Neuronal stem cell (in vitro differentiated cells): ENCODE measurements around the gene ETV6.
A peak's percentile ranks its signal among the peaks of the same experiment; 100 is the strongest.
"Not testable (repeated sequence)": the region's sequence is repeated elsewhere in the genome, so short reads cannot be mapped to it uniquely, and the experiment has no call there.

Experiments used
- DNase-seq: peaks from one replicate; pipeline ENCODE4 v3.0.0-alpha.2; 2013; ENCODE audit warnings: low spot score
- H2AFZ ChIP-seq: one replicate; pipeline ENCODE4 v1.6.1; 2013; ENCODE audit warnings: mild to moderate bottlenecking, low read length, inconsistent platforms
- H2AK5ac ChIP-seq: 2 replicates; pipeline ENCODE4 v1.6.1; 2013; ENCODE audit warnings: low read depth, mild to moderate bottlenecking, inconsistent platforms, low read length, moderate library complexity, mixed read lengths
- H2BK120ac ChIP-seq: 2 replicates; pipeline ENCODE4 v1.6.1; 2013; ENCODE audit warnings: low read depth, mild to moderate bottlenecking, inconsistent platforms, low read length, moderate library complexity, mixed read lengths
- H2BK12ac ChIP-seq: one replicate; pipeline ENCODE4 v1.6.1; 2013; ENCODE audit warnings: low read length, inconsistent platforms
- H2BK15ac ChIP-seq: 2 replicates; pipeline ENCODE4 v1.6.1; 2013; ENCODE audit warnings: mild to moderate bottlenecking, low read length, inconsistent platforms, mixed read lengths
- H2BK5ac ChIP-seq: one replicate; pipeline ENCODE4 v1.6.1; 2013; ENCODE audit warnings: inconsistent platforms, mild to moderate bottlenecking, low read length, moderate library complexity
- H3K14ac ChIP-seq: one replicate; pipeline ENCODE4 v1.6.1; 2013; ENCODE audit warnings: low read length, inconsistent platforms
- H3K18ac ChIP-seq: 2 replicates; pipeline ENCODE4 v1.6.1; 2013; ENCODE audit warnings: low read length, inconsistent platforms
- H3K23ac ChIP-seq: 2 replicates; pipeline ENCODE4 v1.6.1; 2013; ENCODE audit warnings: low read depth, mild to moderate bottlenecking, mixed read lengths, low read length, inconsistent platforms; ENCODE audit not compliant: poor library complexity
- H3K27ac ChIP-seq: replicated peaks from 3 replicates; pipeline ENCODE4 v1.5.1; 2013; ENCODE audit warnings: low read length, inconsistent platforms
- H3K27me3 ChIP-seq, 3 experiments: 2 replicates each; pipeline ENCODE4 v1.6.1; 2013; ENCODE audit warnings: low read length in 3 of 3, mild to moderate bottlenecking in 2 of 3, inconsistent platforms in 1 of 3, low read depth in 1 of 3, mixed read lengths in 1 of 3, moderate library complexity in 1 of 3; ENCODE audit not compliant: control insufficient read depth in 3 of 3, insufficient read depth in 3 of 3
- H3K36me3 ChIP-seq, 2 donors: replicated peaks in 1 of 2; 2 replicates each; pipeline ENCODE4 v1.6.1; 2013; ENCODE audit warnings: low read length in 2 of 2; ENCODE audit not compliant: control insufficient read depth in 2 of 2, insufficient read depth in 2 of 2
- H3K4ac ChIP-seq: 2 replicates; pipeline ENCODE4 v1.6.1; 2013; ENCODE audit warnings: inconsistent platforms, mild to moderate bottlenecking, low read length, moderate library complexity
- H3K4me1 ChIP-seq, 2 donors: 1 replicate in 1 of 2; 2 replicates in 1 of 2; pipeline ENCODE4 v1.6.1; 2013; ENCODE audit warnings: low read length in 2 of 2, low read depth in 1 of 2; ENCODE audit not compliant: control insufficient read depth in 2 of 2, insufficient read depth in 1 of 2
- H3K4me2 ChIP-seq: one replicate; pipeline ENCODE4 v1.6.1; 2013; ENCODE audit warnings: mild to moderate bottlenecking, low read length, inconsistent platforms; ENCODE audit not compliant: insufficient read depth, poor library complexity, severe bottlenecking
- H3K4me3 ChIP-seq, 2 donors: 2 replicates each; pipeline ENCODE4 v1.5.1; 2013; ENCODE audit warnings: low read length in 2 of 2, mild to moderate bottlenecking in 2 of 2, inconsistent platforms in 1 of 2, moderate library complexity in 1 of 2
- H3K79me1 ChIP-seq: one replicate; pipeline ENCODE4 v1.6.1; 2013; ENCODE audit warnings: low read depth, mild to moderate bottlenecking, inconsistent platforms, low read length, moderate library complexity
- H3K9ac ChIP-seq: one replicate; pipeline ENCODE4 v1.6.1; 2013; ENCODE audit warnings: mild to moderate bottlenecking, low read depth, low read length, inconsistent platforms; ENCODE audit not compliant: poor library complexity
- H3K9me3 ChIP-seq, 2 donors: replicated peaks in 1 of 2; 2 replicates each; pipeline versions ENCODE3 to v1.6.1; 2013; ENCODE audit warnings: low read length in 2 of 2, mild to moderate bottlenecking in 2 of 2, inconsistent platforms in 1 of 2, low read depth in 1 of 2, mixed read lengths in 1 of 2, moderate library complexity in 1 of 2; ENCODE audit not compliant: control insufficient read depth in 2 of 2, insufficient read depth in 1 of 2
- H4K8ac ChIP-seq: one replicate; pipeline ENCODE4 v1.6.1; 2013; ENCODE audit warnings: low read depth, mild to moderate bottlenecking, inconsistent platforms, low read length, moderate library complexity
- H4K91ac ChIP-seq: one replicate; pipeline ENCODE4 v1.6.1; 2013; ENCODE audit warnings: low read length, low read depth, mild to moderate bottlenecking, inconsistent platforms; ENCODE audit not compliant: poor library complexity
- WGBS, 2 donors: extraction: QIAGEN DNeasy Blood & Tissue Kit; methylation state at CpG; one replicate each; pipeline ENCODE4 v1.1.7; 2013; ENCODE audit warnings: missing lambda C conversion rate in 2 of 2, mixed read lengths in 1 of 2; ENCODE audit not compliant: insufficient read length in 2 of 2, insufficient replicate concordance in 1 of 2; ENCODE audit errors: extremely low coverage in 2 of 2; 5-methylcytosine and 5-hydroxymethylcytosine counted together

Gene ETV6

GRCh38 chr12:11622876-11623281 lies 26.6 kb upstream of the ETV6 start:
- H3K36me3 ChIP-seq, result no peaks in the 10 kb centered on the region
- H3K23ac ChIP-seq, result no peak overlapping the region
- no peak overlapping the region for H4K91ac ChIP-seq
- WGBS, 2 donors, result no CpG with 5 or more reads among the region's 5 CpGs
- no peak overlapping the region for H4K8ac ChIP-seq
- H3K4me1 ChIP-seq, result no peaks in the 10 kb centered on the region
- peak overlapping the region; percentile 28 for H2AFZ ChIP-seq
- no peak overlapping the region for H2BK12ac ChIP-seq
- H3K27ac ChIP-seq, result no peak overlapping the region
- no peaks in the 10 kb centered on the region for H3K79me1 ChIP-seq
- H2BK5ac ChIP-seq, result no peak overlapping the region
- no peaks in the 10 kb centered on the region for H3K27me3 ChIP-seq
- no peak overlapping the region for H3K9ac ChIP-seq
- H2BK120ac ChIP-seq, result no peak overlapping the region
- H3K14ac ChIP-seq, result no peak overlapping the region
- no peak for DNase-seq
- H3K9me3 ChIP-seq, result peaks cover 0 to 5% of the 10 kb centered on the region in 2 donors
- no peak overlapping the region for H3K4me3 ChIP-seq
- no peak overlapping the region for H3K18ac ChIP-seq
- H3K4me2 ChIP-seq, result no peak overlapping the region
- H3K4ac ChIP-seq, result no peak overlapping the region
- H2BK15ac ChIP-seq, result no peak overlapping the region
- H2AK5ac ChIP-seq, result no peak overlapping the region

- Histone ChIP-seq H3K14ac (no peak overlapping the region), H3K27ac (no peak overlapping the region), H3K36me3 (no peaks in the 10 kb centered on the region), H3K4me2 (no peak overlapping the region), H3K27me3 (no peaks in the 10 kb centered on the region), H3K4ac (no peak overlapping the region), H3K23ac (no peak overlapping the region), H3K4me1 (no peaks in the 10 kb centered on the region), H2AK5ac (no peak overlapping the region), H2AFZ (peak overlapping the region; percentile 28), H3K79me1 (no peaks in the 10 kb centered on the region), H3K18ac (no peak overlapping the region), H2BK12ac (no peak overlapping the region), H2BK15ac (no peak overlapping the region), H4K8ac (no peak overlapping the region), H3K4me3 (no peak overlapping the region), H2BK120ac (no peak overlapping the region), H4K91ac (no peak overlapping the region), H3K9me3 (peaks cover 0 to 5% of the 10 kb centered on the region in 2 donors), H2BK5ac (no peak overlapping the region), H3K9ac (no peak overlapping the region)
- no CpG with 5 or more reads among the region's 4 CpGs for WGBS, 2 donors
- DNase-seq, result no peak
Measured at GRCh38 chr12:11623382-11623781, 26.1 kb upstream of the ETV6 start.

- H3K4me1 ChIP-seq, result no peaks in the 10 kb centered on the region
- no peak overlapping the region for H2BK5ac ChIP-seq
- H3K79me1 ChIP-seq, result no peaks in the 10 kb centered on the region
- H2AFZ ChIP-seq, result no peak overlapping the region
- no peak overlapping the region for H2BK12ac ChIP-seq
- H4K91ac ChIP-seq, result no peak overlapping the region
- peaks cover 0 to 5% of the 10 kb centered on the region in 2 donors for H3K9me3 ChIP-seq
- no peak overlapping the region for H3K14ac ChIP-seq
- H3K9ac ChIP-seq, result no peak overlapping the region
- no peak overlapping the region for H3K23ac ChIP-seq
- H2BK15ac ChIP-seq, result no peak overlapping the region
- H2AK5ac ChIP-seq, result no peak overlapping the region
- WGBS, 2 donors, result no CpG with 5 or more reads among the region's 1 CpG
- no peak overlapping the region for H4K8ac ChIP-seq
- H3K27me3 ChIP-seq, result no peaks in the 10 kb centered on the region
- H3K18ac ChIP-seq, result no peak overlapping the region
- no peak for DNase-seq
- no peak overlapping the region for H3K4me3 ChIP-seq
- H3K4ac ChIP-seq, result no peak overlapping the region
- no peak overlapping the region for H3K27ac ChIP-seq
- no peak overlapping the region for H2BK120ac ChIP-seq
- H3K36me3 ChIP-seq, result no peaks in the 10 kb centered on the region
- H3K4me2 ChIP-seq, result no peak overlapping the region
Measured at GRCh38 chr12:11624116-11624515, 25.4 kb upstream of the ETV6 start.

GRCh38 chr12:11627709-11628108 lies 21.8 kb upstream of the ETV6 start:
- not testable (repeated sequence) for H3K36me3 ChIP-seq, H4K8ac ChIP-seq, H3K4me3 ChIP-seq, H3K27ac ChIP-seq, H3K4me1 ChIP-seq, H2AK5ac ChIP-seq, H2BK120ac ChIP-seq, H4K91ac ChIP-seq, DNase-seq, H3K79me1 ChIP-seq, H3K9me3 ChIP-seq, H2BK5ac ChIP-seq, H3K14ac ChIP-seq, H2AFZ ChIP-seq, H3K9ac ChIP-seq, H3K18ac ChIP-seq, H3K4ac ChIP-seq, H2BK12ac ChIP-seq, H2BK15ac ChIP-seq, H3K23ac ChIP-seq, H3K4me2 ChIP-seq, H3K27me3 ChIP-seq
- WGBS, 2 donors, result no CpG with 5 or more reads among the region's 6 CpGs
